ENCODE data around the gene FANCF.
"Not testable (repeated sequence)": the region's sequence is repeated elsewhere in the genome, so short reads cannot be mapped to it uniquely, and the experiment has no call there.

Gene FANCF, protein sequence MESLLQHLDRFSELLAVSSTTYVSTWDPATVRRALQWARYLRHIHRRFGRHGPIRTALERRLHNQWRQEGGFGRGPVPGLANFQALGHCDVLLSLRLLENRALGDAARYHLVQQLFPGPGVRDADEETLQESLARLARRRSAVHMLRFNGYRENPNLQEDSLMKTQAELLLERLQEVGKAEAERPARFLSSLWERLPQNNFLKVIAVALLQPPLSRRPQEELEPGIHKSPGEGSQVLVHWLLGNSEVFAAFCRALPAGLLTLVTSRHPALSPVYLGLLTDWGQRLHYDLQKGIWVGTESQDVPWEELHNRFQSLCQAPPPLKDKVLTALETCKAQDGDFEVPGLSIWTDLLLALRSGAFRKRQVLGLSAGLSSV

DNA sequence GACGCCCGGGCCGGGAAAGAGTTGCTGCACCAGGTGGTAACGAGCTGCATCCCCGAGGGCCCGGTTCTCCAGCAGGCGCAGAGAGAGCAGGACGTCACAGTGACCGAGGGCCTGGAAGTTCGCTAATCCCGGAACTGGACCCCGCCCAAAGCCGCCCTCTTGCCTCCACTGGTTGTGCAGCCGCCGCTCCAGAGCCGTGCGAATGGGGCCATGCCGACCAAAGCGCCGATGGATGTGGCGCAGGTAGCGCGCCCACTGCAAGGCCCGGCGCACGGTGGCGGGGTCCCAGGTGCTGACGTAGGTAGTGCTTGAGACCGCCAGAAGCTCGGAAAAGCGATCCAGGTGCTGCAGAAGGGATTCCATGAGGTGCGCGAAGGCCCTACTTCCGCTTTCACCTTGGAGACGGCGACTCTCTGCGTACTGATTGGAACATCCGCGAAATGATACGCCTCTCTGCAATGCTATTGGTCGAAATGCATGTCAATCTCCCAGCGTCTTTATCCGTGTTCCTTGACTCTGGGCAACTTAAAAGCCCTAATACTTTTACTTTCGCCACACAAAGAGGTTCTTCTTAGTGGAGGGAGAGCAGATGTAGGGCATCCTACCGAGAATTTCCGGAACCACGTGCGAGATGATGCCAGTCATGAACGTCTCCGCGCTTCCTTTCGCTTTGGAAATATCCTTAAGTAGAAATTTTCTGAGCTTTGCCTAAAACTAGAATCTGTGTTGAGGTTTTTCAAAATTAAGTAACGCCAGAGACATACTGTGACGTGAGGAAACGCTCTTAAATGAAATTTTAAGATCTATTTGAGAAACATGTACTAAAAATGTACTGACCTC lies at the start of gene FANCF:
Gene FANCF, minus strand, starts transcription at position 376 of the 840 bp plus-strand sequence. Its CDS starts 13 bp downstream, at position 363.
- peak; percentile 97 for DNase-seq

GRCh38 chr11:22674470-22675439 lies 49.1 kb upstream of the FANCF start:
- DNase-seq, result no peak

DNA sequence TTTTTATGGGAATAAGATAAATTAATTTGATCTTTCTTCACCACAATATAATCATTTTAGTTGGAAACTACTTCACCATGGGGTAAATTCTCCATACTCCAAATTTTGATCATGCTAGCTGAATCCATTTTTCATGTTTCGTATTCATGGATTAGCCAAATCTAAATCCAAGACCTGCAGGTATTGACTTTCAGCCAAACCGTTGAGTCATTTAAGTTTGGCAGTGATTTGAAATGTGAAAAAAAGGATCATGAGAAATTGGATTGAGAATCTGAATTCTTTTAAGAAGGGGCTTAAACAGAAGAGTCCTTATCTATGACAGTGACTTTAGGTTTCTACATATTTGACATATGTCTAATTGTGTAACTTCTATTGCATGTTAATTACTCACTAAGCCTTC lies 46.1 kb upstream of the FANCF start:
- no peak for DNase-seq

GRCh38 chr11:22670830-22671229 lies 45.2 kb upstream of the FANCF start:
- no peak for DNase-seq

- no peak for DNase-seq
These were observed 43.7 kb upstream of the FANCF start for GRCh38 chr11:22669368-22669767.

DNA sequence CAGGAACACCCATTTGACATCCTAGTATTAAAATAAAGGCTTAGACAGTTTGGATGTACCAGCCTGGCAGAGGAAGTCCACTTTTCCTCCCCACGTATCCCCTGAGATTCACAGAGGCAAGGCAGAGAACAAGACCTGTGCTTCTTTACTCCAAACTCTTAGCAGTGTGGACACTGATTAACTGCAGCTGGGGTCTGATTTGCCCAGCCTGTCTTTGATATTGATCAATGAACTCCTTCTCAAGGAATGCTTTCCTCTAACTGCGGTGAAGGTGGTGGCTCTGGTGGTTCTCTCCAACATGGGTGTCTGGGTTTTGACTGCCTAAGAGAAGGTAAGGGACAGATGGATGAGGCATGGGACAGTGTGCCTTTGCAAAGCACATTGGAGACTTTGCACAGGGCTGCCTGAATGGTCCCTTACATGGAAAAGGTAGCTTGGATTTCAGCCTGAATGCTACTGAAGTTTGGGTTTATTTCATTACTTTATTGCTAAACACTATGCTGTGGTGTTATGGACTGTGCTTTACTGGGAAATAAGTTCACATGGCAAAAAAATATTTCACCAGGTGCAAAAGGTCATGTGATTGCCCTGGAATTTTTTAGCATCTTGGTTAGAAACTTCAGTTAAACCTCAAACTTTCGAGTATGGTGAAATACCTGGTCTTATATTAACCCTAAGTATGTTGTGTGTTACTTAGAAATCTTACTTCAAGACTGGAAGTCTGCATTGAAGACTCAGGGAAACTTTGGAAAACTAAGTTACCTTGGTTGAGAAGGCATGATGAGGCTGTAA lies 42.6 kb upstream of the FANCF start:
- DNase-seq, result no peak

DNA sequence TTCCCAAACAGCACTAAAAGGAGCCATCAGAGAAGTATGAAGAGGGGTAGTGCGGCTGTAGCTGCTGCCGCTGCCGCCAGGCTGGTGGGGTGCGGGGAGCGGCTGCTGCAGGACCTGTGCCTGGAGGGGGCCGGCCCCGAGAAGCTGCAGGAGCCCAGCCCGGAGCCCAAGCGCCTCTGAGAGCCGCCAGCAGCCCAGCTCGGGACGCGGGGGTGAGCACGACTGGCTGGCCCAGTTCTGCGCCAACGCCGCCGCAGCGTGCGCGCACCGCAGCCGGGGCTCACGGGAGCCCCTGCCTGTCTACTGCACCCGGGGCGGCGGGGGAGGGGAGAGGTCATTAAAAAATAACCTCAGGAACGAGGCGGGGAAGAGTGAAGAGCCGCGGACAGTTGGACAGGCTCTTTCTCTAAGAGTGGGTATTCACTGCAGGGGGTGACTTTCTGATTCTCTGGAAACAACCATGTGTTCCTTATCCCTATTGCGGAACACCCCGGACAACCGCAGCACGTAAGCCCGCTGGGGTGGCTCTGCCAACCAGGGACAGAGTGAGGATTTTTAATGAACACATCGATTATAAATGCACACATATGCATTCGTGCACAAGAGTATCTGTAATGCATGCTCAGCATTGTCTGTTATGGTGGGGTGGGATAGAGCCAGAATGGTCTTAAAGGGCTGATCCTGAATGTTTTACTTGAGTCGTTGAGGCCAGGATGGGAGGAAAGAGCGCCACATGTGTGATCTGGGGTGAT lies 41.2 kb upstream of the FANCF start:
- peak; percentile 83 for DNase-seq

- DNase-seq, result peak; percentile 88
These were observed 40.7 kb upstream of the FANCF start, which contains the start of gene GAS2 for GRCh38 chr11:22666325-22666687. TSS of gene GAS2 (plus strand) at chr11:22666611. CDS start at chr11:22674870, 8,259 bp downstream.

DNA sequence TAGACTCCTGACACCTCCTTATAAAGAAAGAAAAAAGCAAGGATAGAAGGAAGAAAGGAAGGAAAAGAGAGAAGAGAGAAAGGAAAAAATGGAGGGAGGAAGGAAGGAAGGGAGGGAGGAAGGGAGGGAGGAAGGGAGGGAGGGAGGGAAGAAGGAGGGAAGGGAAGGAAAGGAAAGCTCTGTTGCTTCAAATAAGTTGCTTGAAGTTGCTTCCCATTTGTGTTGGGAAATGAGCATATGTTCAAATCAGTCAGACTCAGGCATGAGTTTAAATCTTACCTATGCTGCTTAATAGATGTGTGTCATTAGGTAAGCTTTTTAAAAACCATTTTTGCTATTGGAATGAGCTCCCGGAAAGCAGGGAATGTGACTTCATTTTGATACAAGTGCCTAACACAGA lies 34.2 kb upstream of the FANCF start:
- no peak for DNase-seq

DNA sequence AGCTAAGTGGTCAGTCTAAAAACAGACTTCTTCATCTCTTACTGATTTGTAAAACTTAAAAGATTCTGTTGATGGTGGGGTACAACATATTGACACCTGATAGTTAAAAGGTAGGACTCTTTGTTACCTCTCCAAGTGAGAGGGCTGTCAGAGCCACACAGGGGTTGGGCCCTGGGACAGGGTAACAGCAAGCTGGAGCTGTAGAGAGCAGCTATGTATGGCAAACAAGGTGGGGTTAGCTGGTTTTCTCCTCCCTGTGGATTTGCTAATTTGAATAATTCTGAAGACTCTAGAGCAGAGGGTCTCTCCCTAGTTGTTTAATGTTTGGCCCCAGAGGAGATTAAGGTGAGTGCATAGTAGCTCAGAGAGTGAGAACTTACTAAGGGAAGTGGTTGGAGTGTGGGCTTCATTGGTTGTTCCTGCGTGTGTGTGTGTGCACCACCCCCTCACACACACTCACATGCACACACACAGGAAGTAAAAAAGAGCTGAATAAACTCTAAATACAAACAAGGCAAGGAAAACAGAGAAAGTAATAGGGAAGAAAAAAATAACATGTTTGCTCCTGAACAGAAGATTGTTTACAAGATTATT lies 31.6 kb upstream of the FANCF start:
- DNase-seq, result no peak

DNA sequence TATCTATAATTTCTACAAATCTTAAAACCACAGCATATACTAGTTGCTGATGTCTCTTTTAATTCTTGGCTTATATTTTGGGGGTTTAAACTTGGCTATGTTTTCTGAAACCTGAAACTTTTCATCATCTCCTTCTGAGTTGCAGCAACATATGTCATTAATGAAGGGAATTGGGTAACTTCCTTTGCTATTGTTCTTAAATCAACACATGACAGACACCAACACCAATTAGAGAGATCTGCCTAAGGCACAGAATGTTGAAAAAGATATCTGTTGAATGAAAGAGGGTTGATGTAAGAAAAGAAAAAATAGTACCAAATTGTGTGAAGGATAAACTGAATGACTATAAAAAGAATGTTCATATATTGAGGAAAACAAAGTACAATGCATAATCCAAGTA lies 30.5 kb upstream of the FANCF start:
- no peak for DNase-seq

DNA sequence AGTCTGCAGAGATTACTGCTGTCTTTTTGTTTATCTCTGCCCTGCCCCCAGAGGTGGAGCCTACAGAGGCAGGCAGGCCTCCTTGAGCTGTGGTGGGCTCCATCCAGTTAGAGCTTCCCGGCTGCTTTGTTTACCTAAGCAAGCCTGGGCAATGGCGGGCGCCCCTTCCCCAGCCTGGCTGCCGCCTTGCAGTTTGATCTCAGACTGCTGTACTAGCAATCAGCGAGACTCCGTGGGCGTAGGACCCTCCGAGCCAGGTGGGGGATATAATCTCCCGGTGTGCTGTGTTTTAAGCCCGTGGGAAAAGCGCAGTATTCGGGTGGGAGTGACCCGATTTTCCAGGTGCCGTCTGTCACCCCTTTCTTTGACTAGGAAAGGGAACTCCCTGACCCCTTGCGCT lies 26.7 kb upstream of the FANCF start:
- DNase-seq, result not testable (repeated sequence)

DNA sequence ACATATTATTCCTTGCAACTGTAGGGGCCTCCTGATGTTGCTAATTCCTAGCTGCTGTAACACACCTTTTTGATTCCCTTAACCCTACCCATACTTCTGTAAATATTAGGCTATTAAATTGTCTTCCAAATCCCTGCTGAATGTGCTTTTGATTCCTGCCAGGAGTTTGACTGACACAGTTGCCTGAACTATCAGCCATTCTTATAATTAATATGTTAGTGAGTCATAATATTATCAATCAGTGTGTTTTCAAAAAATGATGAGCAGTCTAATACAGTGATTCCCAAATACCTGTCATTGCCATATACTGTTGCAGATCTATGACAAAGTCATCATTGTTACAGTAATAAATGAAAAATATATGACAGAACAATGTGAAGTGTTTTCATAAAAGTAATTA lies 15.9 kb upstream of the FANCF start:
- DNase-seq, result no peak

- DNase-seq, result no peak
These were observed 15.2 kb upstream of the FANCF start for GRCh38 chr11:22640862-22641261.

DNA sequence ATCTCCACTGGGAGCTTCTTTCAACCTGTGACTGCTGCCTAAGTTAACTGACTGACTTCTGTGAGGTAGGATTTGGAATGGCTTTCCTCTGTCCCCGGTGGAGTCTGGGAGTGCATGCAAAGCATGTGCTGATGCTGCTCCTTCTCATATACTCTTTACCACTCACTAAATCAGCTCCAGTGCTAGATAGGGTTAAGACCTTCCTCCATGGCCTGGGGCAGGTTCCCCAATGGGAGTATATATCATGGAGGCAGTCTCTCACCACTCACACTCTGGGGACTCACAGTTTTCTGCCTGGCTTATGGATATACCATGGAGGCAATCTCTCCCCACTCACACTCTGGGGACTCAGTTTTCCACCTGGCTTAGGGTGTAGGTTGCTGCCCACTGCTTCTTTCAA lies 10.1 kb upstream of the FANCF start:
- DNase-seq, result no peak

DNA sequence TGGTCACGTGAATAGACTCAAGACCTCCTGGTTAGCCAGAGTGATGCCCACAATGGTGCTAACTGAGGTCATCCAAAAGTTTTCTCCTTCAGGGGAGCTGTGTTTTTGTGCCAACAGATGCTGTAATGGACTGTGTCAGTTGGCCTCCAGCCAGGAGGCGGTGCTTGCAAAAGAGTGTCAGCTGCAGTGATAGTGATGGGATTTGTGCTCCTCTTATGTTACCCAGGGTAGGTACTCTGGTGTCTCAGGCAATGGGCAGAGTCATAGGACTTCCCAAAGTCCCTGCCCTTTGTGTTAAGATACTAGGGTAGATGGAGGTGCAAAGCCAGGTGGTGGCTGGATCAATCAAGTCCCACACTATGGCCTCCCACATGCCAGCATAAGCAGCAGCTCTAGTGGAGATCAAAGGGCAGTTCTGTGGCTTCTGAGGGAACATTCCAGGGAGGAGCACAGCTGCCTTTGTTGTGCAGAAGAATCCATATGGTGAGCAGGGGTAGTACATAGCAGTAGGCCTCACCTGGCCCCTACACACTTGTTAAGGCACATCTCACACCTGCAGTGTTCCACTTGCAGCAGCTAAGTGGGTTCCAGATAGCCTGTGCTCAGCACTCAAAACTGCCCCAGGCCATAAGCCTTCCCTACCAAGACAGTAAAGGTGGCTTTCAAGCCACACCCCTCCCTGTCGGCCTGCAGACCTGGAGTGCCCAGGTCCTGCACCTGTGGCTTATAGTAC lies 9.4 kb upstream of the FANCF start:
- DNase-seq, result no peak

GRCh38 chr11:22633354-22633902 lies 7.8 kb upstream of the FANCF start:
- DNase-seq, result no peak

- DNase-seq, result no peak
These were observed 1.8 kb upstream of the FANCF start for GRCh38 chr11:22627421-22627820.

GRCh38 chr11:22626573-22627239 lies 1.1 kb upstream of the FANCF start:
- no peak for DNase-seq
